Ovary (tissue), 9 donors: ENCODE measurements around the gene AP1S1. TPM values are rescaled to one million over a fixed set of nuclear protein-coding genes. Genes with fewer than 3 reads are reported as not detected.
A peak's percentile ranks its signal among the peaks of the same experiment; 100 is the strongest.

Experiments used
- DNase-seq, 5 donors: peaks; one replicate each; pipeline ENCODE4 v3.0.0-alpha.2; 2019 to 2020
- H3K27ac ChIP-seq, 2 donors: fragments of 200-600 bp; one replicate each; pipeline versions ENCODE4 v1.5.1 to v1.8.0; 2019 to 2022
- H3K27me3 ChIP-seq: fragments of 200-600 bp; one replicate; pipeline ENCODE4 v1.8.0; 2022
- H3K36me3 ChIP-seq: fragments of 200-600 bp; sonication (generic); one replicate; pipeline ENCODE4 v1.5.1; 2019
- H3K4me1 ChIP-seq: one replicate; pipeline ENCODE4 v1.8.1; 2013; ENCODE audit warnings: mild to moderate bottlenecking, moderate library complexity; ENCODE audit not compliant: insufficient read depth
- H3K4me3 ChIP-seq: fragments of 200-600 bp; sonication (generic); one replicate; pipeline ENCODE4 v1.5.1; 2017
- H3K9me3 ChIP-seq, 2 donors: fragments of 200-600 bp in 1 of 2; sonication (generic) in 1 of 2; one replicate each; pipeline versions ENCODE4 v1.5.1 to v1.8.1; 2013 to 2019; ENCODE audit warnings: mild to moderate bottlenecking in 1 of 2, moderate library complexity in 1 of 2
- CTCF ChIP-seq, 3 donors: fragments of 450-650 bp in 2 of 3; fragments of 200-600 bp in 1 of 3; IDR thresholded peaks; one replicate each; pipeline versions ENCODE4 v1.5.1 to v1.8.0; 2016 to 2022; ENCODE audit warnings: antibody characterized with exemption in 3 of 3, mild to moderate bottlenecking in 1 of 3
- EP300 ChIP-seq: sonication (generic); formaldehyde crosslinking; IDR thresholded peaks from one replicate; pipeline ENCODE4 v1.6.1; 2017; ENCODE audit warnings: antibody characterized with exemption
- POLR2A ChIP-seq: fragments of 450-650 bp; IDR thresholded peaks from one replicate; pipeline ENCODE4 v1.6.1; 2017; ENCODE audit warnings: antibody characterized with exemption, mild to moderate bottlenecking, moderate library complexity
- WGBS, 3 donors: extraction: QIAGEN DNeasy Blood & Tissue Kit in 1 of 3; methylation state at CpG; one replicate each; pipeline versions ENCODE4 v1.1.5 to v1.1.7; 2013 to 2017; 5-methylcytosine and 5-hydroxymethylcytosine counted together
- intact Hi-C, 4 donors: fragments of 100-400 bp; cut with DNase I; formaldehyde crosslinking; loops; one replicate each; pipeline versions ENCODE4 v1.11.0 to v1.15.1; 2022 to 2023
- polyA plus RNA-seq, 2 donors: library from polyadenylated mRNA; stranded (reverse); fragments of 200-250 nt in 1 of 2; fragments of 350-450 nt in 1 of 2; fragmentation: Illumina TruSeq in 1 of 2; extraction: RNeasy Lipid Tissue Mini Kit (QIAGEN cat#74804) in 1 of 2; gene quantifications; one replicate each; pipeline ENCODE4 v1.2.3, GENCODE V29; 2013 to 2014
- total RNA-seq, 7 donors: library from RNA; depleted of rRNA in 2 of 7; stranded (reverse); fragments of >200 nt in 2 of 7; fragmentation: NEBNext Ultra II Directional in 3 of 7; extraction: Animal tissue kit (Norgen Biotek cat#: 25700) in 3 of 7; gene quantifications; one replicate each; pipeline versions ENCODE4 v1.1.0 to v1.2.4, GENCODE V29; 2016 to 2023
- donor health status: DM: no; HTN: no; CAD: no; lungs with moderate emphysema.
- donor health status: DM: no; HTN: no; CAD: no.
- donor health status: Bipolar disorder and iron deficiency.
- donor health status: DM: yes; HTN: yes; CAD: no.
- donor health status: DM: no; HTN: no; CAD: no.
- donor health status: DM: yes; HTN: yes; CAD: no.

AP1S1 gene
- total and polyA plus RNA-seq, 9 donors: 17.4 to 54.9 (median 27.0) TPM

- Histone ChIP-seq H3K9me3 (no peaks in the 10 kb centered on the region), H3K36me3 (no peaks in the 10 kb centered on the region), H3K4me1 (peaks cover 34% of the 10 kb centered on the region), H3K27ac (peak overlapping the region; percentile 59 to 81), H3K4me3 (no peak overlapping the region), H3K27me3 (no peaks in the 10 kb centered on the region)
- intact Hi-C loops: loop anchor here in 1 of 4 donors (5.0 kb wide), 1 partner anchor 39 kb away; the partner anchor contains the start of gene TRIM56
- TF ChIP-seq CTCF (IDR thresholded peaks at IDR 0.05) (peak in 1 of 3 donors; percentile 20), EP300 (no peak)
- peak; percentile 89 to 96 (median 94) for DNase-seq
- WGBS, 3 donors: 19 to 21% (median 19%) methylated on average over 15 of the region's 15 CpGs
Measured at GRCh38 chr7:101125989-101126650, 28.2 kb upstream of the AP1S1 start.

GRCh38 chr7:101126651-101127459 is 27.4 kb upstream of the AP1S1 start, which contains the start of gene SERPINE1:
TSS of gene SERPINE1 (plus strand) at chr7:101127104. CDS start at chr7:101128394, 1,290 bp downstream.
- intact Hi-C loops: loop anchor here in 1 of 4 donors (5.0 kb wide), 1 partner anchor 40 kb away; the partner anchor contains the start of gene TRIM56
- Histone ChIP-seq H3K27me3 (no peaks in the 10 kb centered on the region), H3K4me1 (peaks cover 30% of the 10 kb centered on the region), H3K27ac (peak within 1 kb of the TSS; percentile 59 to 81), H3K36me3 (no peaks in the 10 kb centered on the region), H3K9me3 (no peaks in the 10 kb centered on the region), H3K4me3 (peak within 1 kb of the TSS; percentile 22)
- DNase-seq: peak; percentile 91 to 98 (median 95)
- TF ChIP-seq POLR2A (peak; percentile 93), EP300 (peak; percentile 70), CTCF (IDR thresholded peaks at IDR 0.05) (peak in 2 of 3 donors; percentile 5 to 33)
- WGBS, 3 donors: 1 to 3% (median 2%) methylated on average over 22 of the region's 22 CpGs

- peak overlapping the region; percentile 22 for H3K4me3 ChIP-seq
- intact Hi-C loops: loop anchor here in 1 of 4 donors (5.0 kb wide), 1 partner anchor 40 kb away; the partner anchor contains the start of gene TRIM56
- WGBS, 3 donors: 60 to 70% (median 69%) methylated on average over 3 of the region's 3 CpGs
- no peaks in the 10 kb centered on the region for H3K36me3 ChIP-seq
- TF ChIP-seq CTCF (IDR thresholded peaks at IDR 0.05): no peak
- no peak for TF ChIP-seq EP300
- TF ChIP-seq POLR2A: no peak
- no peak overlapping the region for H3K27ac ChIP-seq
- H3K9me3 ChIP-seq: no peaks in the 10 kb centered on the region
- no peaks in the 10 kb centered on the region for H3K27me3 ChIP-seq
- DNase-seq: no peak
- H3K4me1 ChIP-seq: peaks cover 29% of the 10 kb centered on the region
Measured at GRCh38 chr7:101127460-101128039, 26.7 kb upstream of the AP1S1 start.
